SK-N-SH treated with all-trans-retinoic acid at 6 μM for 48 hours (cell line): Measurements from ENCODE around the gene SLC30A1.

ENCODE experiments used
- TF ChIP-seq, protein P1 (sequence below): fragments of 250-450 bp; sonication (Bioruptor Pico); IDR thresholded peaks from 2 replicates; pipeline ENCODE4 v1.5.1; 2021; ENCODE audit warnings: mild to moderate bottlenecking, moderate library complexity
- TF ChIP-seq, protein P2 (sequence below): fragments of 250-450 bp; sonication (Bioruptor Pico); IDR thresholded peaks from 2 replicates; pipeline ENCODE4 v1.8.0; 2020; ENCODE audit warnings: mild to moderate bottlenecking, moderate library complexity, borderline replicate concordance

DNA sequence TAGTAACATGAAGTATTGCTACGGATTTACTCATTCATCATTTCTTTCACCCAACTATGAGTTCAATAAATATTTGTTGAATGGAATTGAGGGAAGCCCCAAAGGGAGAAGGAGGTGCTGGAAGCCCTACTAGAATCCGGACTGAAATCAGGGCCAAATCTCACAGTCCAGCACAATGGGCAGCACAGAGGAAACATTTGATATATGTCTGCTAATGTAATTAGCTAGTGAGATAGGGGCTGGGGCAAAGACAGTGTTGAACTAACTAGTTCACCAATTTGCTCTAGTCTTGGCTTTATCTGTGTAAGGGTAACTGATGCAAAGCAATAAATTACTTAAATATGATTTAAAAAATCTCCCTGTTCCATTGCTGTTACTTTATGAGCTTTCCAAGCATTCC lies 26.1 kb upstream of the SLC30A1 start:
- TF ChIP-seq, protein P1, sequence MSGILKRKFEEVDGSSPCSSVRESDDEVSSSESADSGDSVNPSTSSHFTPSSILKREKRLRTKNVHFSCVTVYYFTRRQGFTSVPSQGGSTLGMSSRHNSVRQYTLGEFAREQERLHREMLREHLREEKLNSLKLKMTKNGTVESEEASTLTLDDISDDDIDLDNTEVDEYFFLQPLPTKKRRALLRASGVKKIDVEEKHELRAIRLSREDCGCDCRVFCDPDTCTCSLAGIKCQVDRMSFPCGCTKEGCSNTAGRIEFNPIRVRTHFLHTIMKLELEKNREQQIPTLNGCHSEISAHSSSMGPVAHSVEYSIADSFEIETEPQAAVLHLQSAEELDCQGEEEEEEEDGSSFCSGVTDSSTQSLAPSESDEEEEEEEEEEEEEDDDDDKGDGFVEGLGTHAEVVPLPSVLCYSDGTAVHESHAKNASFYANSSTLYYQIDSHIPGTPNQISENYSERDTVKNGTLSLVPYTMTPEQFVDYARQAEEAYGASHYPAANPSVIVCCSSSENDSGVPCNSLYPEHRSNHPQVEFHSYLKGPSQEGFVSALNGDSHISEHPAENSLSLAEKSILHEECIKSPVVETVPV (CRISPR knock-in tag): no peak
- TF ChIP-seq, protein P2, sequence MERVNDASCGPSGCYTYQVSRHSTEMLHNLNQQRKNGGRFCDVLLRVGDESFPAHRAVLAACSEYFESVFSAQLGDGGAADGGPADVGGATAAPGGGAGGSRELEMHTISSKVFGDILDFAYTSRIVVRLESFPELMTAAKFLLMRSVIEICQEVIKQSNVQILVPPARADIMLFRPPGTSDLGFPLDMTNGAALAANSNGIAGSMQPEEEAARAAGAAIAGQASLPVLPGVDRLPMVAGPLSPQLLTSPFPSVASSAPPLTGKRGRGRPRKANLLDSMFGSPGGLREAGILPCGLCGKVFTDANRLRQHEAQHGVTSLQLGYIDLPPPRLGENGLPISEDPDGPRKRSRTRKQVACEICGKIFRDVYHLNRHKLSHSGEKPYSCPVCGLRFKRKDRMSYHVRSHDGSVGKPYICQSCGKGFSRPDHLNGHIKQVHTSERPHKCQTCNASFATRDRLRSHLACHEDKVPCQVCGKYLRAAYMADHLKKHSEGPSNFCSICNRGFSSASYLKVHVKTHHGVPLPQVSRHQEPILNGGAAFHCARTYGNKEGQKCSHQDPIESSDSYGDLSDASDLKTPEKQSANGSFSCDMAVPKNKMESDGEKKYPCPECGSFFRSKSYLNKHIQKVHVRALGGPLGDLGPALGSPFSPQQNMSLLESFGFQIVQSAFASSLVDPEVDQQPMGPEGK (CRISPR knock-in tag): no peak
